PC-9 (cell line): ENCODE data around the gene SCAMP1.

Experiments used
- CTCF ChIP-seq: fragments of 200-600 bp; sonication (generic); conservative IDR thresholded peaks from 2 replicates; pipeline ENCODE4 v1.6.1; 2017; ENCODE audit warnings: mixed run types, antibody characterized with exemption, mild to moderate bottlenecking, moderate library complexity
- EZH2 ChIP-seq: fragments of 200-600 bp; sonication (generic); IDR thresholded peaks from 2 replicates; pipeline ENCODE4 v1.8.0; 2017; ENCODE audit warnings: antibody characterized with exemption, low read depth

- TF ChIP-seq CTCF = no peak
- no peak for TF ChIP-seq EZH2
Measured at GRCh38 chr5:78411586-78411985, 51.2 kb downstream of the SCAMP1 start.
